ENCODE results near the gene DMAP1.

- TF ChIP-seq CTCF (conservative IDR thresholded peaks at IDR 0.05; ENCODE audit: low read length) (no peak), EZH2phosphoT487 (IDR thresholded peaks at IDR 0.05; ENCODE audit: borderline replicate concordance, low read depth, low read length) (no peak)
These were observed 37.0 kb downstream of the DMAP1 start for GRCh38 chr1:44250068-44250781.
